Measurements from ENCODE around the gene KRTAP3-3.
"Not testable (repeated sequence)": the region's sequence is repeated elsewhere in the genome, so short reads cannot be mapped to it uniquely, and the experiment has no call there.

The KRTAP3-3 gene

DNA sequence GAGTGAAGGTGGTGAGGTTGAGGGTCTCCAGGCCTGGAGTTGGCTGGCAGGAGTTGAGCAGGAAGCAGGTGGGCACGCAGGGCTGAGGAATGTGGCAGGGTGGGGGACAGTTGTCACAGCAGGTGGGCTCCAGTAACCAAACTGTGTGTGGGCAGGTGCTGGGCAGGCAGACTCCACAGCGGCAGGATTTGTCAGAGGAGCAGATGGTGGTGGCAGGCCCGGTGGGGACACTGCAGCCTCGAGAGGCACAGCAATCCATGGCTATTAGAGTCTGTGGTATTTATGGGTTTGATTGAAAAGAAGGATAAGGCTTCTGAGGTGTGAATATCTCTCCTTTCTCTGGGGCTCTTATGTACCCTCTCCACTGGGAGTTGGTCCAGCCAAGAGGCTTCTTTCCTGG, at the start of gene KRTAP3-3:
TSS of gene KRTAP3-3 (minus strand) at position 326 of the 400 bp plus-strand sequence. CDS start at position 259, 67 bp downstream.
- DNase-seq (ENCODE audit: insufficient read length, low spot score) (no peak), FAIRE-seq (peak; percentile 92)

DNA sequence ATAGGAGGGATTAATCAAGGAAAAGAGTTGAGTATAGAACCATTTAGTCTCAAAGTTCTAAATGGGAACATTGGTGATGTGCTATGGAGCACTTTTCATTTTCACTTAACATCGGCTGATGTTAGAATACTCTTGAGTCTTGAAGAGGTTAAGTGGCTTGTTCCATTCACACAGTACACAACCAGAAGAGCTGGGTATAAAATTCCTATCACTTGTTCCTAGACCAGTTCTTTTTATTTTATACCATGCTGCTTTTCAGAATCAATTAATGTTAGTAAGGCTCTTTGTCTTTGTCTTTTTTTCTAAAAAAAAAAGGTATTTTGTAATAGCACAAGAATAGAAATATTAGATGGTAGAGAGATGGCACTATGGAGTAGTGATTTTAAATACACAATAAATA, 49.0 kb upstream of the KRTAP3-3 start:
- no peak for FAIRE-seq

DNA sequence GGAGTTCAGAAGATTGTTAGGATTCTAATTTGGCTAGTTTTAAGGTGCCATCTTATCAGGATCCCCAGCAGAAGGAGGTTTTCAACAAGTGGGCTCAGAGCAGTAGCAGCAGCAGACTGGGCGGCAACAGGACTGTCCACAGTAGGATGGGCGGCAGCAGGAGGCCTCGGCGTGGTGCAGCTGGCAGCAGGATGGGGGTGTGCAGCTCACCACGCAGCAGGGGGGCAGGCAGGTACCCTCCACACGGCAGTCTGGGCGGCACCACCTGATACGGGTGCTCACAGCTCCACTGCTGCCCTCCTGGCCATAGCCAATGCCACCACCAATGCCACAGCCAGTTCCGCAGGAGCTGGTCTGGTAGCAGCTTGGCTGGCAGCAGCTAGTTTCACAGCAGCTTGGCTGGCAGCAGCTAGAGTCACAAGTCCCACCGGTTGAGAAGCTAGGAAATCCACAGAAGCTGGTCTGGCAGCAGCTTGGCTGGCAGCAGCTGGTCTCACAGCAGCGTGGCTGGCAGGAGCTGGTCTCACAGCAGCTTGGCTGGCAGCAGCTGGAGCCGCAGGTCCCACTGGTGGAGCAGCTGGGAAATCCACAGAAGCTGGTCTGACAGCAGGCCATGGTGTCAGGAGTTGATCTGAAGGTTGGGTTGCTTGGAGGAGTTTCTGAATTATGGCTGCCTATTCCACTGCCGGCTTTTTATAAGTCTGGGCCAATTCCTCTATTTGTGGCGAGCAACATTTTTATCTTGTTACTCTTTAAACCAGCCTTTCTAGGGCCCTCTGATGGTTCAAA, 47.0 kb upstream of the KRTAP3-3 start, which contains the start of gene KRTAP1-1:
TSS of gene KRTAP1-1 (minus strand) at position 668 of the 789 bp plus-strand sequence. CDS start at position 615, 53 bp downstream.
- DNase-seq (ENCODE audit: insufficient read length, low spot score), result not testable (repeated sequence)
- FAIRE-seq, result peak; percentile 96

More for the DNA sequence above, 49.0 kb upstream of the KRTAP3-3 start:
- no peak for DNase-seq (ENCODE audit: insufficient read length, low spot score)

DNA sequence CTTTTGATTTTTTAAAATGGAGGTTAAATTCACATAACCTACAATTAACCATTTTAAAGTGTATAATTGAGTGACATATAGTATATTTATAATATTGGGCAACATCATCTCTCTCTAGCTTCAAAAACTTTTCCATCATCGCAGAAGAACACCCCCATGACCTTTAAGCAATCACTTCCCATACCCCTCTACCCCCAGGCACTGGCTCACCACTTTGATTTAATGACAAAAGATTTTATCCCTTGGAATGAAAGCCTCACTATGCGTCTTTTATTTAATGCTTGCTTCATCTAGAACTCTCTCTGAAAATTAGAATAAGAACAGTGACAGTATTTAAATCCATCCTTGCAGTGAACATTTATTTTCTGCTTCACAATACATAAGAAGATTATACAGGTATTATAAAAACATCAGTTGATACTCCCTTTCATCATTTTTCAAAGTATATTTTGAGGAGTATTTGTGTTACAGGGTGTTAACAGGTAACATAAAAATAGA, 43.9 kb upstream of the KRTAP3-3 start:
- FAIRE-seq (no peak), DNase-seq (ENCODE audit: insufficient read length, low spot score) (no peak)

DNA sequence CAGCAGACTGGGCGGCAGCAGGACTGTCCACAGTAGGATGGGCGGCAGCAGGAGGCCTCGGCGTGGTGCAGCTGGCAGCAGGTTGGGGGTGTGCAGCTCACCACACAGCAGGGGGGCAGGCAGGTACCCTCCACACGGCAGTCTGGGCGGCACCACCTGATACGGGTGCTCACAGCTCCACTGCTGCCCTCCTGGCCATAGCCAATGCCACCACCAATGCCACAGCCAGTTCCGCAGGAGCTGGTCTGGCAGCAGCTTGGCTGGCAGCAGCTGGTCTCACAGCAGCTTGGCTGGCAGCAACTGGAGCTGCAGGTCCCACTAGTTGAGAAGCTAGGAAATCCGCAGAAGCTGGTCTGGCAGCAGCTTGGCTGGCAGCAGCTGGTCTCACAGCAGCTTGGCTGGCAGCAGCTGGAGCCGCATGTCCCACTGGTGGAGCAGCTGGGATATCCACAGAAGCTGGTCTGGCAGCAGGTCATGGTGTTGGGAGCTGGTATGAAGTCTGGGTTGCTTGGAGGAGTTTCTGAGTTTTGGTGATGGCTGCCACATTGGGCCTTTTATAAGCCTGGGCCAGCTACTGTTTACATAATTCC, 40.5 kb upstream of the KRTAP3-3 start, which contains the start of gene KRTAP1-3:
TSS of gene KRTAP1-3 (minus strand) at position 529 of the 590 bp plus-strand sequence. CDS start at position 476, 53 bp downstream.
- FAIRE-seq, result peak; percentile 91
- DNase-seq (ENCODE audit: insufficient read length, low spot score), result not testable (repeated sequence)

DNA sequence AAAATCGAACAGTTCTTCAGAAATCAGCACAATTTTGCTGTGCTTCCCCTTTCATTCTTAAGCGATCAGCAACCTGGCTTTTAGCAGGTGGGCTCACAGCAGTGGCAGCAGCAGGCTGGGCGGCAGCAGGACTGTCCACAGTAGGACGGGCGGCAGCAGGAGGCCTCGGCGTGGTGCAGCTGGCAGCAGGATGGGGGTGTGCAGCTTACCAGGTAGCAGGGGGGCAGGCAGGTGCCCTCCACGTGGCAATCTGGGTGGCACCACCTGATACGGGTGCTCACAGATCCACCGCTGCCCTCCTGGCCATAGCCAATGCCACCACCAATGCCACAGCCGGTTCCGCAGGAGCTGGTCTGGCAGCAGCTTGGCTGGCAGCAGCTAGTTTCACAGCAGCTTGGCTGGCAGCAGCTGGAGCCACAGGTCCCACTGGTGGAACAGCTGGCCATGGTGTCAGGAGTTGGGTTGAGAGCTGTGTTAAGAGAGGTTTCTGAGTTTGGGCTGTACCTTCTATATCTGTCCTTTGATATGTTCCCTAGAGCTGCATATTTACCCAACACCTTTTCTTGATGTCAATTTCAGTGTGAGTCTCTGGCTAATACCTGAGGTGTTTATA, 35.8 kb upstream of the KRTAP3-3 start, which contains the start of gene KRTAP1-4:
TSS of gene KRTAP1-4 (minus strand) at position 563 of the 613 bp plus-strand sequence. CDS start at position 446, 117 bp downstream.
- no peak for DNase-seq (ENCODE audit: insufficient read length, low spot score)
- peak; percentile 92 for FAIRE-seq

DNA sequence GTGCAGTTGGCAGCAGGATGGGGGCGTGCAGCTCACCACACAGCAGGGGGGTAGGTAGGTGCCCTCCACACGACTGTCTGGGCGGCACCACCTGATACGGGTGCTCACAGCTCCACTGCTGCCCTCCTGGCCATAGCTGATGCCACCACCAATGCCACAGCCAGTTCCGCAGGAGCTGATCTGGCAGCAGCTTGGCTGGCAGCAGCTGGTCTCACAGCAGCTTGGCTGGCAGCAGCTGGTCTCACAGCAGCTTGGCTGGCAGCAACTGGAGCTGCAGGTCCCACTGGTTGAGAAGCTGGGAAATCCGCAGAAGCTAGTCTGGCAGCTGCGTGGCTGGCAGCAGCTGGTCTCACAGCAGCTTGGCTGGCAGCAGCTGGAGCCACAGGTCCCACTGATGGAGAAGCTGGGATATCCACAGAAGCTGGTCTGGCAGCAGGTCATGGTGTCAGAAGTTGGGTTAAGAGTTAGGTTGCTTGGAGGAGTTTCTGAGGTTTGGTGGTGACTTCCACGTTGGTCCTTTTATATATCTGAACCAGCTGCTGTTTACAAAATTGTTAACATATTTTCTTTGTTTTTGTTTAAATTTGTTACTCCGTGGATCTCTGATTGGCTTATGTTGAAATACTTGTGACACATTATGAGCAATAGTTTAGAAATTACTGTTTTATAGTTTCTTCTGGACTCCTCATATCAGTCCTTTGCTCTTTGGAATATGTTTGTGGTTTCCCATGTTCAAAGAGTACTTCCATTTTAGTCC, 32.9 kb upstream of the KRTAP3-3 start, which contains the start of gene KRTAP1-5:
TSS of gene KRTAP1-5 (minus strand) at position 494 of the 757 bp plus-strand sequence. CDS start at position 441, 53 bp downstream.
- FAIRE-seq, result peak; percentile 62
- DNase-seq (ENCODE audit: insufficient read length, low spot score), result no peak

DNA sequence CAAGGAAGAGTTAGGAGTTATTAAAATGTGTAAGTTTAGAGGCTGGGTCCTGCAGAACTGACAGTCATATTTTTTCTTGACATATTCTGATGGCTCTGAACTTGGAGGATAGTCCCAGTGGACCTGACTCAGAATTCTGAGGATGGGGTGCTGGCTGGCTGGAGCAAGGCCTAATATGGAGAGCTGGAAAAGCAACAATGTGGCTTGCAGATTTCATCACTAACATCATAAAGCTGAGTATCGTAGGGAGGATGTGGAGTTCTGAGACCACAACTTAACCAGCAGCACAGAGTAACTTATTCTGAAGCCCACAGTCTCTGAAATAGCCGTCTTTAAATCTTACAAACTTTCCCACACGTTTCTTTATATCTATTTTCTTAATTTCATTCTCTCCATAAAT, 30.7 kb upstream of the KRTAP3-3 start:
- FAIRE-seq (no peak), DNase-seq (ENCODE audit: insufficient read length, low spot score) (no peak)

DNA sequence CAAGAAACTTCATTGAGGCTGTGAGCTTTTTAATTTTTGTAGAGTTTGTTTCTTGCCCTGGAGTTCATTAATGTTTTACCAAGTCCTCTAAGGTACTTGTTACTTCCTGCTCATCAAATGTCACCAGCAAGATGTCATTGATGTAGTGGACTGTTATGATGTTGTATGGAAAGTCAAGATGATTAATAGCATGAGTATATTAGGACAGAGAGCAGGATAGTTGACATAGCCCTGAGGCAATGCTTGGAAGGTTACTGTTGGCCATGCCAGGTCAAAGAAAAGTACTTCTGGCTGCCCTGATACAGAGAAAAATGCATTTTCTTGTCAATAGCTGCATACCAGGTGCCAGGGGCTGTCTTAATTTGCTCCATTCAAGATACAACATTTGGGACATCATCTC, 26.4 kb upstream of the KRTAP3-3 start:
- no peak for DNase-seq (ENCODE audit: insufficient read length, low spot score)
- FAIRE-seq, result peak; percentile 67

DNA sequence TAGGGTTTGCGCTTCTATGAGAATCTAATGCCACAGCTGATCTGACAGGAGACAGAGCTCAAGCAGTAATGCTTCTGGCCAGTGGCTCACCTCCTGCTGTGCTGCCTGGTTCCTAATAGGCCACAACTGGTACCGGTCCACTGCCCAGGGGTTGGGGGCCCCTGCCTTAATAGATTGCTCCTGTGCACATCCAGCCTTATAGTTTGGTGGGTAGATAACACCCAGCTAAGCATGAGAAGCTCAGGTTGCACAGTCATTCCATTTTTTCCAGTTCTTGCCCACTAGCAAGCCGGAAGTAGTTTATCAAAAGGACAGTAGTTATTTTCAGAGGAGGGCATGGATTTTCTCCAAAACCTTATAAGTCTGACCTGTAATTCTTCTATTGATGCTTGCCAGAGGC, 25.5 kb upstream of the KRTAP3-3 start:
- DNase-seq (ENCODE audit: insufficient read length, low spot score) (no peak), FAIRE-seq (no peak)

DNA sequence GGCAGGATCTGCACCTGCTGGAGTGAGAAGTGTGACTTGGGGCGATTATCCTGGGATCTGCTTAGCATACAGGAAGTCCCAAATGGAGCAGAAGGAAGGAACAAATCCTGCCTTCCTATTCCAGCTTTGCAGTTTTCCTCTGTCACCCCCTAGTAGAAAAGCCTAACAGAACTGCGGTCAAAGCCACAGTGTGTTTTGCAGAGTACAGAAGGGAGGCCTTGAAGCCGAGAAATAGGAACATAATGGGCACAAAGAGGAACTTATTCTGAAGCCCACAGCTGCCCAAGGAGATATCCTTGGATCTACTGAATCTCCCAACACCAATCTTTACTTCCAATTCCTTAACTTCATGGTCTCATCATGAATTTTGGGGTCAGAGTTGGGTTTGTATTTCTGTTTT, 24.6 kb upstream of the KRTAP3-3 start:
- FAIRE-seq, result no peak

DNA sequence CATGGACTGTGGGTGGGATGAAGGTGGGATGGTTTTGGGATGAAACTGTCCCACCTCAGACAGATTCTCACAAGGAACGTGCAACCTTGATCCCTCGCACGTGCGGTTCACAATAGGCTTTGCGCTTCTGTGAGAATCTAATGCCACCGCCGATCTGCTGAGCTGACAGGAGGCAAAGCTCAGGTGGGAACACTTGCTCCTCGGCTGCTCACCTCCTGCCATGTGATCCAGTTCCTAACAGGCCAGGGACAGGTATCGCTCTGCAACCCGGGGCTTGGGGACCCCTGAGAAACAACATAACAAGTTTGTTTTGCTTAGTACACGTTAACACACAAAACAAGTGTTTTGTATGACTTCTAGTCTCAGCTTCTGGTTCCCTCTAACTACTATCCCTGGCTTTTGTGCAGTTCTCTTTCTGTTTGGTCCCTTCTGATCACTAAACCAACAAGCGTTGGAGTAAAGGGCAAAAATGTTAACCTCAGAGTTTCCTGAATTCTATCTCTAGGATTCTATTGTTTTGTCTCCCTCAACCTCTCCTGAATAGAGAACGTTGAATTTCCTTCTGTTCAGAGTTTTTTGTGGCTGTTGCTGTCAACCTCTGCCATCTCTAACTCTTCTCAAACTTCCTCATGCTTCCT, 22.7 kb upstream of the KRTAP3-3 start:
- DNase-seq (ENCODE audit: insufficient read length, low spot score) (no peak), FAIRE-seq (peak; percentile 58)

More for the DNA sequence above, 24.6 kb upstream of the KRTAP3-3 start:
- no peak for DNase-seq (ENCODE audit: insufficient read length, low spot score)

DNA sequence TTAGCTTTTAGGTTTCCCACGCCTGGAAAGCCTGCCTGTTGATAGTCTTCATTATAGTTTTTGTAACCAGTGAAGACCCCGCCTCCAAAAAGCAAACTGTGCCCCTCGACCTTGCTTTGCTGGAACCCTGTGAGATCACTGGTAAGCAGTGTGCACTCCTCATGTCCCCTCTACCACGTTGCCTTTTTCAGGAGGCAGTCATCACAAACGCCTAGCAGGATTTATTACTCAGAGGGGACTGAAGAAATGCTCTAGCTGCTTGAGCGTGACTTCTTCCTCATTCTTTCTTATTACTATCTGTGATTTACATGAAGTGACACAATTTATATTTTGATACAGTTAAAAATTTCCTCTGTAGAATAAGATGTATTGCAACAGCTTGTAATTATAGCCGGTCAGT, 21.5 kb upstream of the KRTAP3-3 start:
- DNase-seq (ENCODE audit: insufficient read length, low spot score), result no peak
- FAIRE-seq, result peak; percentile 16

DNA sequence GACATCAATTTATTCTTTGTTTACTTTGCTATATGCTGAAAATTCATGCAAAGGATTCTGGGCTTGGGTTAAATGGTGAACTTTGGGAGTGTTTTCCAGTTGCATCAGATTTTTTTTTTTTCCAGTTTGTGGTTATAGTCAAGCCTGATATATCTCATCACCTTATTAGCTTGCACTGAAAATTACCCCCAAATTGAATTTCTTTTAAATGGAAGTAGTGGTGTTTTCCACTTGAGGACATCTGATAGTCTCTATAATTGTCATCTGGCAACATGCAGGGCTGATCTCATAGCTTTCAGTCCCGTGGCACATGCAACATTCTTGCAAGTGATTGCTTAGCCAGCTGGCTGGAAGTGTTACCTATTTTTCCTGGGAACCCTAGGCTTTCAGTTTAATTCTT, 19.6 kb upstream of the KRTAP3-3 start:
- FAIRE-seq (peak; percentile 9), DNase-seq (ENCODE audit: insufficient read length, low spot score) (no peak)

DNA sequence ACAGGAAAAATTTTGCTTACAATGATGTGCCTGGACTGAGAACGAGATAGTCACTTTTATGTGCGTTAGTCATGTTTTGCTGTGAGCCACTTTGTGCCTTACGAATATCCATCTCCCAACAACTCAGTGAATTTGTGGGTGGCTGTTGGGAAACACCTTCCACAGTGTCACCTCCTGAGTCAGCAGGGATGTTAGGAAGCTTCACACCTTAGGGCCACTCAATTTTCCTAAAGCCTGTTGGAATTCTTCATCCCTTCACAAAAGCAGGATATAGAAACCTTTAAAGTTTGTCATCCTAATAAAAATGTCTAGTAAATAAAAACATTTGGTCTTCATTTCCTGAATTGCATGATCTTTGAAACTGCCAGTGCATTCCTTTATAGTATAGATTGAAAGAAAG, 19.2 kb upstream of the KRTAP3-3 start:
- FAIRE-seq (peak; percentile 93), DNase-seq (ENCODE audit: insufficient read length, low spot score) (no peak)

DNA sequence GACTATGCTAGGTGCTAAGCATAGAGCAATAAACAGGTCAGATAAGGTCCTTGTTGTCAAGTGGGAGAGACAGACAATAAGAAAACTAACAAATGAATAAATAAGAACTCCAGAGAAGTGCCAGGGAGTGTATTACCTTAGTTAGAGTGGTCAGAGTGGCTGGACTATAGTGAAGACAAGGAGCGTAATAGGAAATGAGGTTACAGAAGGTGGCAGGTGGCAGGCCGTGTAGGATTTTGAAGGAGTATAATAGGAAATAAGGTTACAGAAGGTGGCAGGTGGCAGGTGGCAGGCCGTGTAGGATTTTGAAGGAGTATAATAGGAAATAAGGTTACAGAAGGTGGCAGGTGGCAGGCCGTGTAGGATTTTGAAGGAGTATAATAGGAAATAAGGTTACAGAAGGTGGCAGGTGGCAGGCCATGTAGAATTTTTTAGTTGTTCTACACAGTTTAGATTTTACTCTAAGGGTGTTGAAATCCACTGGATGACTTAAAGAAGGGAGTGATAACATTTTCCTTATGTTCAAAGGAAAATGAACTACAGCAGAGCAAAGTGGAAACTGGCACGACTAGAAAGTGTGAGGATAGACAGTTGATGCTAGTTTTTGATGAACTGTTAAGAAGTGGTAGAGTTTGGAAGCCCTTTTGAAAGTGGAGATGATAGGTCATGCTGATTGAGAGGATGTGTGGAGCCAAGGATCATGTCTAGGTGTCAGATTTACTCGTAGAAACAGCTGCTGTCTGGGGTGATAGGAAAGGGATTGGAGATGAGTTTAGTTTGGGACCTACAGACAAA, 18.6 kb upstream of the KRTAP3-3 start:
- FAIRE-seq (no peak), DNase-seq (ENCODE audit: insufficient read length, low spot score) (no peak)

DNA sequence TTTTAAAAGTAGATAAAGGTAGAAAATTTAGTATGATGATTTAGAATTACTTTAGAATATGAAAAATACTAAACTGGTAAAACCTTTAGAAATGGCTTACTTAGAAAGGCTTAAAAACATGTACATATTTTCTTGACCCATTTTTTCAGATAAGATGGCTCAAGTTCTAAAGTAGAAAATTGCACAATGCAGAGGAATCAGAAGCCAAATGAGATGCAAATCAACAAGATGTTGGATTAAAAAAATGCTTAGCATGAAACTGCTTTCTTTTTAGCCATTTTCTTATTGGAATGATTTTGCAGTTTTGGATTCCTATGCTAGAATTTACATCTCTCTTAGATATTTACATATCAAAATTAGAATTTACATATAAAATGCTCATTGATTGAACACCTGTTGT, 16.5 kb upstream of the KRTAP3-3 start:
- FAIRE-seq (no peak), DNase-seq (ENCODE audit: insufficient read length, low spot score) (no peak)

DNA sequence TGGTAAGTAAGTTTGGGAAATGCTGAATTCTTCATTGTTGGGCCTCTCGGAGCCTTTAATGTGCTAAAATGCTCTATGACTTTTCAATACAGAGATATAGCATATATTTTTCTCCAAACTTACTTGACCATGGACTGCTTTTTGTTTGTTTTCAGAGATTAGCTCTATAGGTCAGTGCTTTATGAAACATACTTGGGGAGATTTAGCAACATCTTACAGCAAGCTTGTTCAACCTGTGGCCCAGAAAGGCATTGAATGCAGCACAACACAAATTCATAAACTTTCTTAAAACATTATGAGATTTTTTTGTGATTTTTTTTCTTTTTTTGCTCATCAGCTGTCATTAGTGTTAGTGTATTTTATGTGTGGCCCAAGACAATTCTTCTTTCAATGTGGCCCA, 16.0 kb upstream of the KRTAP3-3 start:
- FAIRE-seq, result no peak
- DNase-seq (ENCODE audit: insufficient read length, low spot score), result no peak

DNA sequence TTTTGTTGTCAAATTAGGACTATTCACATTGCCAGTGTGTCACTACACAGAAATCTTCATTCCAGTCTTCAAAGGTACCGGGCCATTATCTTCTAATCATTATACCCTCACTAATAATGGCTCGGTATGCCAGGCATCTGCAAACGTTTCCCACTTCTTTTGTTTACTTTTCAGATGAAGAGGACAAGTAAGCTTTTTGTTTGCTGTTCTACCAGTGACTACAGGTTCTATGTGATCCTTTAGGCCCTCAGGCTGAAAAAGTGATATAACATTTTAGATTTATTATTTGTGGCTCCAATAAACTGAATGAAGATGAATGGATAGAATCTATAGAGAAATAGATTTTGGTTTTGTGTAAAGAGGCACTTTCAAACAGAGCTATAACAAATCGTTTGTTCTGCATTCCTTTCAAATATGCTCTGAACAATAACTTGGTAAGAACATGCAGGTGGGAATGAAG, 15.4 kb upstream of the KRTAP3-3 start:
- FAIRE-seq, result no peak

More for the DNA sequence above, 15.4 kb upstream of the KRTAP3-3 start:
- DNase-seq (ENCODE audit: insufficient read length, low spot score), result no peak

Measured in HTR-8/SVneo (cell line).